Measurements from ENCODE around the gene CAMTA1. TPM values are rescaled to one million over a fixed set of nuclear protein-coding genes. Genes with fewer than 3 reads are reported as not detected.
A peak's percentile ranks its signal among the peaks of the same experiment; 100 is the strongest.

CAMTA1 gene
- total RNA-seq, 1 experiment from 2014 or later = 50.3 TPM

DNA sequence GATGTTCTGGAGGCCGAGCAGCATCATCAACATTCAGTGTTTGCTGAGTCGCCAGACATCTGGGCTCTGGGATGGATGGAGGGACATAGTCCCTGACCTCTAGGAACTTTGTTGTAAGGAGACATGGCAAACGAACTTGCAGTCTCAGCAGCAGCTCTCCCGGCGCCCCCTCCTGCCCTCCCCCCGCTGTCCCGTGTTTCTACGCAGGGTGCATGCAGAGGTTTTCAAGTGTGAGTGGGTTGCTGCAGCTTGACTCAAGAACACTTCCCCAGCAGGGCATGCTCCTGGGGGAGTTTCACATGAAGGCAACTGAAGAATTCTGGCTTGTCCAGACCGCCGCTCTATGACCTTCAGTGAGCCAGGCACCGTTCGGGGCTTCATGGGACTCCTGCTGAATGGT is 121.9 kb downstream of the CAMTA1 start:
- H3K4me1 Mint-ChIP-seq (ENCODE audit: low read depth, unreplicated experiment) = no peaks in the 10 kb centered on the region
- H3K9me3 Mint-ChIP-seq (ENCODE audit: low read depth, unreplicated experiment) = no peaks in the 10 kb centered on the region
- H3K27me3 Mint-ChIP-seq (ENCODE audit: unreplicated experiment) = no peaks in the 10 kb centered on the region
- H3K27ac Mint-ChIP-seq (ENCODE audit: unreplicated experiment) = no peak overlapping the region
- intact Hi-C loops (cut with micrococcal nuclease; ENCODE audit: unreplicated experiment) = no loop called here
- BruUV-seq (replicated peaks) = no TSS peak
- DNase-seq = no peak
- CTCF ChIA-PET = no interaction called here
- TF ChIP-seq, protein P1, sequence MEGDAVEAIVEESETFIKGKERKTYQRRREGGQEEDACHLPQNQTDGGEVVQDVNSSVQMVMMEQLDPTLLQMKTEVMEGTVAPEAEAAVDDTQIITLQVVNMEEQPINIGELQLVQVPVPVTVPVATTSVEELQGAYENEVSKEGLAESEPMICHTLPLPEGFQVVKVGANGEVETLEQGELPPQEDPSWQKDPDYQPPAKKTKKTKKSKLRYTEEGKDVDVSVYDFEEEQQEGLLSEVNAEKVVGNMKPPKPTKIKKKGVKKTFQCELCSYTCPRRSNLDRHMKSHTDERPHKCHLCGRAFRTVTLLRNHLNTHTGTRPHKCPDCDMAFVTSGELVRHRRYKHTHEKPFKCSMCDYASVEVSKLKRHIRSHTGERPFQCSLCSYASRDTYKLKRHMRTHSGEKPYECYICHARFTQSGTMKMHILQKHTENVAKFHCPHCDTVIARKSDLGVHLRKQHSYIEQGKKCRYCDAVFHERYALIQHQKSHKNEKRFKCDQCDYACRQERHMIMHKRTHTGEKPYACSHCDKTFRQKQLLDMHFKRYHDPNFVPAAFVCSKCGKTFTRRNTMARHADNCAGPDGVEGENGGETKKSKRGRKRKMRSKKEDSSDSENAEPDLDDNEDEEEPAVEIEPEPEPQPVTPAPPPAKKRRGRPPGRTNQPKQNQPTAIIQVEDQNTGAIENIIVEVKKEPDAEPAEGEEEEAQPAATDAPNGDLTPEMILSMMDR (IDR thresholded peaks at IDR 0.05; ENCODE audit: unreplicated experiment) = no peak
- peaks cover 7% of the 10 kb centered on the region for H3K36me3 Mint-ChIP-seq (ENCODE audit: insufficient read depth, unreplicated experiment)
- no peak overlapping the region for H3K4me3 Mint-ChIP-seq (ENCODE audit: low read depth, unreplicated experiment)

DNA sequence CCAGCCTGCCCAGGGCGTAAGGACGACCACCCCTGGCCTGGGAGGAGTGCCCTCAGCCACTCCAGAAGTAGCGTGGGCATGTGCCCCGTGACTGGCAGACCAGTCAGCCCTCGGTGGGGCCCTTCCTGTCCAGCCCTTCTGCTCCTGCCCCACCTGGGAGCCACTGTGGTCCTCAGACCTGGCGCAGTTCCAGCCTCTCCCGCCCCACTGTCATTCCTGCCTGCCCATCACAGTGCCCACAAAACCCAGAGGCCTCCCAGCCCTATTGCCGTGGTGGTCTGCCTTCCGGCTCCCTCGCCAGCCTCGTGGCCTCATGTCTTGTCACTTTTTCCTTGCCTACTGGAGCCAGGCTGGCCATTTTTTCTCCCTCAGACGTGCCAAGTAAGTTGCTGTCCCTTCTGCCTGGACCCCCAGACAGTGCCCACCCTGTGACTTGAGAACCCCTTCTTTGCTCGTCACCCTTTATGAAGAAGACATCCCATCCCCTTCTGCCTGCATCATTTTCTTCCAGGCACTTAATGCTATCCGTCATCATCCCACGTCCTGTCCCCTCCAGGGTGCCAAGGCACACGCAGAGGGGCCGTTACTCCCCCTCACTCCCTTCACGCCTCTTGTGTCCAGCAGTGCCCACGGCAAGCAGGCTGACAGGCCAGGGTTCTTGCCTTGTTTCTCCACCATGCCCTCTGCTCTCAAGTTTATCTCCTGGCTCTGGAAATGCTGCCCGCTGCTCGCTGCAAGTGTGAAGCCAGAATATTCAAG is 122.6 kb downstream of the CAMTA1 start:
- Mint-ChIP-seq H3K4me1 (ENCODE audit: low read depth, unreplicated experiment) (no peaks in the 10 kb centered on the region), H3K27ac (ENCODE audit: unreplicated experiment) (peak overlapping the region; percentile 31), H3K4me3 (ENCODE audit: low read depth, unreplicated experiment) (no peak overlapping the region), H3K36me3 (ENCODE audit: insufficient read depth, unreplicated experiment) (peaks cover 7% of the 10 kb centered on the region), H3K27me3 (ENCODE audit: unreplicated experiment) (no peaks in the 10 kb centered on the region), H3K9me3 (ENCODE audit: low read depth, unreplicated experiment) (no peaks in the 10 kb centered on the region)
- intact Hi-C loops (cut with micrococcal nuclease; ENCODE audit: unreplicated experiment) = no loop called here
- BruUV-seq (replicated peaks) = no TSS peak
- DNase-seq = no peak
- CTCF ChIA-PET = no interaction called here
- TF ChIP-seq, protein P1 (IDR thresholded peaks at IDR 0.05; ENCODE audit: unreplicated experiment) = no peak

DNA sequence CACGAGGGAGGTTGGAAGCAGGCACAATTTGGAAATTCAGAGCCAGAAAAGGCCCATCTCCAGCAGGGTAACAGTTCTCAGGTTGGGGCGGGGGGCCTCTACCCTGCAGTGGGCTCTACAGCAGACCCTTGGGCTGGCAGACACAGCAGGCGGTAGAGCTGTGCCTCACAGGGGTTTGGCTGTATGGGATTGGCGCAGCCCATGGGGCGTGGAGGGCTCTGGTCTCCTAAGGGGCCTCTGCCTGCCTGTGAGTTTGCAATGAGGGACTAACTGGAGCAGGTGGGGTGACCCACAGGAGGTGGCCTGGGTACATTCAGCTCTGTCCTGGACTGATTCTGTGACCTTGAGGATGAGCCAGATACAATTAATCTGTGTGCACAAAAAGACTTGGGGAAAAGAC is 124.1 kb downstream of the CAMTA1 start:
- Mint-ChIP-seq H3K4me3 (ENCODE audit: low read depth, unreplicated experiment) (no peak overlapping the region), H3K36me3 (ENCODE audit: insufficient read depth, unreplicated experiment) (peaks cover 7% of the 10 kb centered on the region), H3K4me1 (ENCODE audit: low read depth, unreplicated experiment) (no peaks in the 10 kb centered on the region), H3K27me3 (ENCODE audit: unreplicated experiment) (peaks cover 12% of the 10 kb centered on the region), H3K27ac (ENCODE audit: unreplicated experiment) (no peak overlapping the region), H3K9me3 (ENCODE audit: low read depth, unreplicated experiment) (peaks cover 3% of the 10 kb centered on the region)
- intact Hi-C loops (cut with micrococcal nuclease; ENCODE audit: unreplicated experiment) = no loop called here
- CTCF ChIA-PET = no interaction called here
- no peak for DNase-seq
- TF ChIP-seq, protein P1 (IDR thresholded peaks at IDR 0.05; ENCODE audit: unreplicated experiment) = no peak
- BruUV-seq (replicated peaks) = no TSS peak

- peaks cover 7% of the 10 kb centered on the region for H3K36me3 Mint-ChIP-seq (ENCODE audit: insufficient read depth, unreplicated experiment)
- intact Hi-C loops (cut with micrococcal nuclease; ENCODE audit: unreplicated experiment) = no loop called here
- H3K4me3 Mint-ChIP-seq (ENCODE audit: low read depth, unreplicated experiment) = no peak overlapping the region
- no peak overlapping the region for H3K27ac Mint-ChIP-seq (ENCODE audit: unreplicated experiment)
- H3K4me1 Mint-ChIP-seq (ENCODE audit: low read depth, unreplicated experiment) = no peaks in the 10 kb centered on the region
- DNase-seq = no peak
- H3K27me3 Mint-ChIP-seq (ENCODE audit: unreplicated experiment) = peaks cover 12% of the 10 kb centered on the region
- CTCF ChIA-PET = no interaction called here
- BruUV-seq (replicated peaks) = no TSS peak
- TF ChIP-seq, protein P1 (IDR thresholded peaks at IDR 0.05; ENCODE audit: unreplicated experiment) = no peak
- peaks cover 3% of the 10 kb centered on the region for H3K9me3 Mint-ChIP-seq (ENCODE audit: low read depth, unreplicated experiment)
Measured at GRCh38 chr1:6909857-6910256, 124.6 kb downstream of the CAMTA1 start.
